ENCODE measurements around the gene USH1C. TPM values are rescaled to one million over a fixed set of nuclear protein-coding genes. Genes with fewer than 3 reads are reported as not detected.

USH1C gene
- total RNA-seq, 4 donors from 2014 or later = 0.35 to 0.46 TPM; not detected in 2

DNA sequence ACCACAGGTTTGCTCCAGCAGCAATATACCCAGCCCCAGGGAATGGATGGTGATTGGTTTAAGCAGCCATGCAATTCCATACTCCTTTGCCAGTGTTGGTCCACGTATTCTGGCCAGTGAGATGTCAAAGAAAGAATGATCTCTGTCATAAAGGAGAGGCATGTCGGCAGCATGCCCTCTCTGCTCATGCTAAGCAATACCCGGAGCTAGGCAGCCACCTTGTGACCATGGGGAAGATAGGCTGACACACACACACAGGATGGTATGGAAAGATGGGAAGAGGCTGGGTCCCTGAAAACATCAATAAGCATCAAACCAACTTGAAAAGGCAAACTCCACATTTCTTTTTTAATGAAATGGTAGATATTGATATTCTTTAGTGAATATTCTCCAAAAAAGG, 72.7 kb downstream of the USH1C start:
- H3K27ac ChIP-seq = no peak overlapping the region
- H3K4me3 ChIP-seq = no peak overlapping the region
- peaks cover 0 to 6% of the 10 kb centered on the region in 2 donors for H3K27me3 ChIP-seq
- DNase-seq = no peak
- H3K36me3 ChIP-seq = no peaks in the 10 kb centered on the region
- peaks cover 0 to 2% of the 10 kb centered on the region in 2 donors for H3K4me1 ChIP-seq
- intact Hi-C loops (cut with DNase I; ENCODE audit: low total_unique reads) = no loop called here
- TF ChIP-seq, protein P1, sequence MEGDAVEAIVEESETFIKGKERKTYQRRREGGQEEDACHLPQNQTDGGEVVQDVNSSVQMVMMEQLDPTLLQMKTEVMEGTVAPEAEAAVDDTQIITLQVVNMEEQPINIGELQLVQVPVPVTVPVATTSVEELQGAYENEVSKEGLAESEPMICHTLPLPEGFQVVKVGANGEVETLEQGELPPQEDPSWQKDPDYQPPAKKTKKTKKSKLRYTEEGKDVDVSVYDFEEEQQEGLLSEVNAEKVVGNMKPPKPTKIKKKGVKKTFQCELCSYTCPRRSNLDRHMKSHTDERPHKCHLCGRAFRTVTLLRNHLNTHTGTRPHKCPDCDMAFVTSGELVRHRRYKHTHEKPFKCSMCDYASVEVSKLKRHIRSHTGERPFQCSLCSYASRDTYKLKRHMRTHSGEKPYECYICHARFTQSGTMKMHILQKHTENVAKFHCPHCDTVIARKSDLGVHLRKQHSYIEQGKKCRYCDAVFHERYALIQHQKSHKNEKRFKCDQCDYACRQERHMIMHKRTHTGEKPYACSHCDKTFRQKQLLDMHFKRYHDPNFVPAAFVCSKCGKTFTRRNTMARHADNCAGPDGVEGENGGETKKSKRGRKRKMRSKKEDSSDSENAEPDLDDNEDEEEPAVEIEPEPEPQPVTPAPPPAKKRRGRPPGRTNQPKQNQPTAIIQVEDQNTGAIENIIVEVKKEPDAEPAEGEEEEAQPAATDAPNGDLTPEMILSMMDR (IDR thresholded peaks at IDR 0.05) = no peak
- TF ChIP-seq POLR2A (IDR thresholded peaks at IDR 0.05) = no peak
- no peaks in the 10 kb centered on the region for H3K9me3 ChIP-seq

DNA sequence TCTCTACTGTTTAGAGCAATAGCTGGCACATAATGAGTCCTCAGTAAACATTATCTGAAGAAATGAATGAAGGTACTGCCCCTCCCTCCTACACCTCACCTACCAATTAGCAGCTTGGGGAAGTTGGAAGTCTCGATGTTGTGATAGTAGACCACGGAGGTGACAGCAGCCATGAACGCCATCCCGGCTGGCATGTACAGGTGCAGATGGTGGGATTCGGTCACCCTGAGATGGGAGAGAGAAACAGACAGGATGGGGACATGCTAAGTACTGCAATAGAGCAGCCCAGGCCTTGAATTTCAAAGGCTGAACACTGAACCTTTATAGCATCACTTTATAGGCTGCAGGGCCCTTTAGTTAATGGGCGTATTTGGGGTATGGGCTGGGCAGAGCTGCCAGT, 74.2 kb downstream of the USH1C start:
- no peak overlapping the region for H3K27ac ChIP-seq
- TF ChIP-seq POLR2A (IDR thresholded peaks at IDR 0.05) = no peak
- TF ChIP-seq, protein P1 (IDR thresholded peaks at IDR 0.05) = no peak
- H3K27me3 ChIP-seq = no peaks in the 10 kb centered on the region
- DNase-seq = no peak
- no peak overlapping the region for H3K4me3 ChIP-seq
- H3K9me3 ChIP-seq = no peaks in the 10 kb centered on the region
- intact Hi-C loops (cut with DNase I; ENCODE audit: low total_unique reads) = no loop called here
- no peaks in the 10 kb centered on the region for H3K36me3 ChIP-seq
- no peaks in the 10 kb centered on the region for H3K4me1 ChIP-seq

DNA sequence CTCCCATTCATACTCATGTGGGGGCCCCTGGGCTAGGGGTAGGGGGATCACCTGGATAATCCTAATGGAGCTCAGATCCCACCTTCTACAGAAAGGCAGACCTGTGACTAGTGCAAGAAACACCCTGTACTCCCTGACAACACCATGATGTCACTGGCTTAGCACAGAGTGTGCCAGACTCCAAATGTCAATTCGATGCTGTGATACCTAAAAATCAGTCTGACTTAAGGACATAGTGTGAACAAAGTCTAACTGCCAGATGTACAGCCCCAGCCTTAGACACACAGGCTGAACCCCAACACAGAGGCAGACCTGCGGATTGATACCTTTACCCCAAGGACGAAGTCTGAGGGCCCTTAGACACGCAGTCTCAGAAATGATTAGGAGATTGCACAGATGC, 76.1 kb downstream of the USH1C start:
- H3K9me3 ChIP-seq = no peaks in the 10 kb centered on the region
- no peaks in the 10 kb centered on the region for H3K36me3 ChIP-seq
- H3K27me3 ChIP-seq = no peaks in the 10 kb centered on the region
- no peak overlapping the region for H3K27ac ChIP-seq
- H3K4me3 ChIP-seq = no peak overlapping the region
- DNase-seq = no peak
- TF ChIP-seq POLR2A (IDR thresholded peaks at IDR 0.05) = no peak
- TF ChIP-seq, protein P1 (IDR thresholded peaks at IDR 0.05) = no peak
- intact Hi-C loops (cut with DNase I; ENCODE audit: low total_unique reads) = no loop called here
- H3K4me1 ChIP-seq = no peaks in the 10 kb centered on the region

DNA sequence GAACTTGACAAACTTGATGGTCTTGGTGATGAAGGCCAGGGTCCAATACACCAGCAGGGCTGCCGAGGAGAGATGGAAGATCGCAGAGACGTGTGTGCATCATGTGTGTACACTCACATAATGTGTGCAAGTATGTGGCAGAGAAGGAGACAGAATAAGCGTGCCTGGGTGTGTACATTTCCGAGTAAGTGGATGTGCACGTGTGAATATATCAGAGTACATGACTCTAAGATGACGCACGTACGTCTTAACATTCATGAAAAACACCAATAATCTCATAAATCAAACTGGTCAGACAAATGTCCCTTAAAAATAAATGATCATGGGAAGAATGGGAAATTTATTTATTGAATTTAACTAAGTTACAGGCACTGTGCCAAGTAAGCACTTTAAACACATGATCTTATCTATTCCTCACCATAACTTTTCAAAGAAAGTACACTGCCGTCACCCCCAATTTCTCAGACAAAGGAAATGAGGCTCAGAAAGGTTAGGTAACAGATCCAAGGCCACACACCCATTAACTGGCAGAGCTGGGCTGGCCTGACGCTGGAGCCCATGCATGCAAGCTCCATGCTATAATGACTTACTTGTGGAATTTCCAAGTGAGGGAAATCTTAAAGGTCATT, 80.6 kb downstream of the USH1C start:
- TF ChIP-seq POLR2A (IDR thresholded peaks at IDR 0.05) = no peak
- TF ChIP-seq, protein P1 (IDR thresholded peaks at IDR 0.05) = no peak
- intact Hi-C loops (cut with DNase I; ENCODE audit: low total_unique reads) = no loop called here
- Histone ChIP-seq H3K4me3 (no peak overlapping the region), H3K9me3 (no peaks in the 10 kb centered on the region), H3K36me3 (no peaks in the 10 kb centered on the region), H3K27me3 (no peaks in the 10 kb centered on the region), H3K27ac (no peak overlapping the region), H3K4me1 (no peaks in the 10 kb centered on the region)
- DNase-seq = no peak

DNA sequence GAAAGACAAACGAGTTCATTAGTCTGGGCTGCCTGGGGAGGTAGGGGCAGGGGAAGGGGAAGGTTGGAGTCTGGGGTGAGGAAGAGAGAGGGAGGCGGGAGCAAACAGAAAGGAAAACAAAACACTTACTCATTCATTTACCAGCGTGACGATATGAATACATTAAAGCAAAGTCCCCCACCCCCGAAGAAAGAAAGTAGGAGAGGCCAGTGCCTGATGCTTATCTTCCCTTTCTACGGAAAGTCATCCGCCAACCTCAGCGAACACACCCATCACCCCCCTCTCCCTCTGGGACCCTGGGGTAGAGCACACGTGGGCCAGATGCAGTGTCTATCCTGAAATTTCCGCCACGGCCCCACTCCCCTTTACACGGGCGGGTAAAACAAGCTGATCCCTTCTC, 81.3 kb downstream of the USH1C start:
- no peak overlapping the region for H3K4me3 ChIP-seq
- H3K4me1 ChIP-seq = no peaks in the 10 kb centered on the region
- DNase-seq = no peak
- H3K9me3 ChIP-seq = no peaks in the 10 kb centered on the region
- no peaks in the 10 kb centered on the region for H3K27me3 ChIP-seq
- H3K36me3 ChIP-seq = no peaks in the 10 kb centered on the region
- intact Hi-C loops (cut with DNase I; ENCODE audit: low total_unique reads) = no loop called here
- TF ChIP-seq, protein P1 (IDR thresholded peaks at IDR 0.05) = no peak
- TF ChIP-seq POLR2A (IDR thresholded peaks at IDR 0.05) = no peak
- no peak overlapping the region for H3K27ac ChIP-seq

All from uterus (tissue), 4 donors.